Activated naive CD8-positive, alpha-beta T cell (primary cell): ENCODE data around the gene CMC2.

Experiments used
- H3K27ac Mint-ChIP-seq: one replicate; pipeline ENCODE4 v1.8.0; 2021; ENCODE audit warnings: mixed read lengths
- H3K27me3 Mint-ChIP-seq: one replicate; pipeline ENCODE4 v1.8.0; 2021; ENCODE audit warnings: mixed read lengths
- H3K36me3 Mint-ChIP-seq: one replicate; pipeline ENCODE4 v1.8.0; 2021; ENCODE audit warnings: mixed read lengths
- H3K4me1 Mint-ChIP-seq: one replicate; pipeline ENCODE4 v1.8.0; 2021; ENCODE audit warnings: low read depth, mixed read lengths
- H3K4me3 Mint-ChIP-seq: one replicate; pipeline ENCODE4 v1.8.0; 2021; ENCODE audit warnings: mild to moderate bottlenecking, mixed read lengths
- H3K9me3 Mint-ChIP-seq: one replicate; pipeline ENCODE4 v1.8.0; 2021; ENCODE audit warnings: low read depth, mixed read lengths

Gene CMC2

DNA sequence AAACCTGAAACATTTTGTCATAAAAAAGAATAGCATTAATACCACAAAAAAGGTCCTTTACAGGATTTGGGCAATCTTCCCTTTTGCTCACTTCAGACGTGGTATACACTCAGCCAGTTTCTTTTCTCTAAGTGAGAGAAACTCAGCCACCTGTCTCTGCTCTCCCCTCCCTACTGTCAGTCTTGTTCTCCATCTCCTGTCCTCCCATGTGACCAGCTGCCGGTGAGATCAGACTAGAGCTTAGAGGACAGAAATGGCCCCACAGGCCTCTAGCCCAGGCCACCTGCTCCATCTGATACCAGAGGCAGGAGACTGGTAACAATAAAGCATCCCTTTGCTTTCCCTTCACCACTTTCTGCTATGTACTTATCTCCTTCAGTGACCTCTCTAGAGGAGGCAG lies 34.9 kb downstream of the CMC2 start:
- no peaks in the 10 kb centered on the region for H3K9me3 Mint-ChIP-seq
- H3K27ac Mint-ChIP-seq: no peak overlapping the region
- no peaks in the 10 kb centered on the region for H3K4me1 Mint-ChIP-seq
- no peak overlapping the region for H3K4me3 Mint-ChIP-seq
- H3K27me3 Mint-ChIP-seq: no peaks in the 10 kb centered on the region
- peaks cover 11% of the 10 kb centered on the region for H3K36me3 Mint-ChIP-seq

DNA sequence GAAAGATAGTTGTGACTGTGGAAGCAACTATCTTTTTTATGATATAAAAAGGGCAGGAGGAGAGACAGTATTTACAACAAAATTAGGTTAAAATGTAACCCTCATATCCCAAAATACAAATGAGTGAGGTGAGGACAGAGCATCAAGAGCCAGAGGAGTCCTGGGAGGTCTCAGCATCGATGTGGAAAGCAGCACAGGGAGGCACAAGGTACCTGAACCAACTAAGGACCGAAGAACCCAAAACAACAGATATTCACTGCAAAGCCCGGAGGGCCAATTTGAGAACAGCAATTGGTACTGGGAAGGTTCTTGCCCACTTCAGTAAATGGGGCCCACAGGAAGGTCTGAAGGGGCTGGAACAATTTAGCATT lies 37.6 kb downstream of the CMC2 start:
- Mint-ChIP-seq H3K4me3 (no peak overlapping the region), H3K27ac (no peak overlapping the region), H3K4me1 (no peaks in the 10 kb centered on the region), H3K9me3 (no peaks in the 10 kb centered on the region), H3K36me3 (peaks cover 5% of the 10 kb centered on the region), H3K27me3 (no peaks in the 10 kb centered on the region)

DNA sequence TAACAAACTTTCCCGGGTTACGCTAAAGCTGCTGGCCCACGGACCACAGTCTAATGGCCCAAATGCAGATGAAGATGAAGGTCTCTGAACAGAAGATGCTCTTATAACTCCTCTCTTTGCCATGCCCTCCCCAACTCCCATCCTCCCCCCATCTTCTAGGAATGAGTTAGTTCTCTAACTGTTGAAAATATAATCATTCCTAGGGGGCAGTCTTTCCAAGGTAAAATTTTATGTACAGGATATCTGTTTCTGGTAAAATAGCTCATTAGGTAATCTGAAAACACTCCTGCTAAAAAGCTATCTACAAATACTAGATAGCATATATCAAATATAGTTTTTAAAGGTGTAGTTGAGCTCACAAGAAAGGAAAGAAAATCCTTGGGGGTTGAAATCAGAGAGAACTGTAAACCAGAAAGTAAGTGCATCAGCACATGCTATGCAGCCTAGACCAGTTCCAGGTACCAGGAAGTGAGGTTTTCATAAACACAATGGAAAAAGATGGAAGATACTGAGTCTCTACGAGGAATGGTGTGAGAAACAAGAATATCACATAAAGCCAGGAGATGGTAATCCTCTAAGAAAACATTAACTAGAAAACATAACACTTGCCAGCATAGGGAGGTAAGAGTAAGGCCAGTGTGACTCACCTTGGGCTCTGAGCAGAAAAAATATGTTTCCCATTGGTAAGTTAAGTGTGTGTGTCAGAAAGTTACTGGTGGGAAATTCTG lies 38.1 kb downstream of the CMC2 start:
- H3K27me3 Mint-ChIP-seq: no peaks in the 10 kb centered on the region
- H3K27ac Mint-ChIP-seq: no peak overlapping the region
- no peaks in the 10 kb centered on the region for H3K9me3 Mint-ChIP-seq
- H3K4me3 Mint-ChIP-seq: no peak overlapping the region
- H3K4me1 Mint-ChIP-seq: no peaks in the 10 kb centered on the region
- peaks cover 3% of the 10 kb centered on the region for H3K36me3 Mint-ChIP-seq

DNA sequence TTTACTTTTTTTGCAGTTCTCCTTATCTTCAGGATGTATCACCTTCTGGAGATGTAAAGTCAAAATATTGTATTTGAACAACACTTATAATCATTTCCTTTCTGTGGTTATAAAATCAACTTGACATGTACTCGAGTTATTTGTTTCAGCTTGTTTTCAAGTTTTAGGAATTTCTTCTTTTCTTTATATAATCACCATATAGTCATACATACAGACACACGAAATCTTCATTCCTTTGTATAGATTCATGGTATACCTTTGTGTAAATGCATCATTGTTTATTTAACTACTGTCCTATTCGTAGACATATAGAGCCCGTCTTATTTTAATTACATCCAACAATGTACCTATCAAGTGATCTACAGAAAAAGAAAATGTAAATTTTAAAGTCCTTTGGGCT lies 40.1 kb downstream of the CMC2 start:
- no peaks in the 10 kb centered on the region for H3K27me3 Mint-ChIP-seq
- H3K4me1 Mint-ChIP-seq: no peaks in the 10 kb centered on the region
- peaks cover 3% of the 10 kb centered on the region for H3K36me3 Mint-ChIP-seq
- no peak overlapping the region for H3K4me3 Mint-ChIP-seq
- no peaks in the 10 kb centered on the region for H3K9me3 Mint-ChIP-seq
- H3K27ac Mint-ChIP-seq: no peak overlapping the region

DNA sequence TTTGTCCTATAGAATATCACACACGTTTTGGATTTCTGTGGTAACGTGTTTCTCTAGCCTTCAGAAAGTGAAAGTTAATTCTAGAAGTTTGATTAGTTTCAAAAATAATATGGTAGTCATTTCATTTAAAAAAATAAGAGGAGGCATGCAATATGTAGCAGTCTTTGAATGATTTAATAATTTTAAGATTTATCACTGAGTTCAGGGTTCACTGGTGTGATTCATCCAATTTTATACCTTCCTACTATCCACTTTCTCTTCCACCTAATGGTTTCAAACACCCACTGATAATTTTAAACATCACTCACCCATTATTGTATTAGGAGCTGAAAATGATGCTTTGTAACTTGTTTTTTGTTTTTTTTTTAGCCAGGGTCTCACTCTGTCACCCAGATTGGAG lies 42.3 kb downstream of the CMC2 start:
- no peaks in the 10 kb centered on the region for H3K27me3 Mint-ChIP-seq
- peaks cover 13% of the 10 kb centered on the region for H3K9me3 Mint-ChIP-seq
- H3K36me3 Mint-ChIP-seq: peaks cover 12% of the 10 kb centered on the region
- no peak overlapping the region for H3K27ac Mint-ChIP-seq
- H3K4me3 Mint-ChIP-seq: no peak overlapping the region
- no peaks in the 10 kb centered on the region for H3K4me1 Mint-ChIP-seq

DNA sequence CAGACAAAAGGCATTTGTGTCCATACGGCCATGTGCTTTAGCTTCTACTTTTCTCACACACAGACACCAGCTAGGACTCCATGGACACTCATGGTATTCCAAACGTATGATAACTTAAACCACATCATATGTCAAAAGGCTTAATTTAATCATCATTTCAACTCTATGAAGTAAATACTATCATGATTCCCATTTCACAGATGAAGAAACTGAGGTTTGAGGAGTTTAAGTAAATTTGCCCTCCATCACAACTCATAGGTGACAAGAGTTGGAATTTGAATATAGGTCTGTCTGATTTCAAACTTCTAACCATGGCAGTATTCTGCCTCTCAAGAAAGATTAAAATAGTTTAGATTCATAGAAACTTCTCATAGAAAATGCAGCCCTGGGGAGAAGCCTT lies 43.8 kb downstream of the CMC2 start:
- Mint-ChIP-seq H3K27ac (no peak overlapping the region), H3K27me3 (no peaks in the 10 kb centered on the region), H3K4me1 (no peaks in the 10 kb centered on the region), H3K4me3 (no peak overlapping the region), H3K36me3 (peaks cover 22% of the 10 kb centered on the region), H3K9me3 (peaks cover 19% of the 10 kb centered on the region)

DNA sequence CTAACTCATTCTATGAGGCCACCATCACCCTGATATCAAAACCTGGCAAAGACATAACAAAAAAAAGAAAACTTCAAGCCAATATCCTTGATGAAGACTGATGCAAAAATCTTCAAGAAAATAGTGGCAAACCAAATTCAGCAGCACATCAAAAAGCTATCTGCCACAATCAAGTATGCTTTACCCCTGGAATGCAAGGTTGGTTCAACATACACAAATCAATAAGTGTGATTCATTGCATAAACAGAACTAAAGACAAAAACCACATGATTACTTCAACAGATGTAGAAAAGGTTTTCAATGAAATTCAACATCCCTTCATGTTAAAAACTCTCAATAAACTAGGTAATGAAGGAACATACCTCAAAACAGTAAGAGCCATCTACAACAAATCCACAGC lies 48.4 kb downstream of the CMC2 start:
- Mint-ChIP-seq H3K27ac (no peak overlapping the region), H3K36me3 (peaks cover 42% of the 10 kb centered on the region), H3K27me3 (no peaks in the 10 kb centered on the region), H3K4me1 (no peaks in the 10 kb centered on the region), H3K4me3 (no peak overlapping the region), H3K9me3 (peaks cover 43% of the 10 kb centered on the region)

DNA sequence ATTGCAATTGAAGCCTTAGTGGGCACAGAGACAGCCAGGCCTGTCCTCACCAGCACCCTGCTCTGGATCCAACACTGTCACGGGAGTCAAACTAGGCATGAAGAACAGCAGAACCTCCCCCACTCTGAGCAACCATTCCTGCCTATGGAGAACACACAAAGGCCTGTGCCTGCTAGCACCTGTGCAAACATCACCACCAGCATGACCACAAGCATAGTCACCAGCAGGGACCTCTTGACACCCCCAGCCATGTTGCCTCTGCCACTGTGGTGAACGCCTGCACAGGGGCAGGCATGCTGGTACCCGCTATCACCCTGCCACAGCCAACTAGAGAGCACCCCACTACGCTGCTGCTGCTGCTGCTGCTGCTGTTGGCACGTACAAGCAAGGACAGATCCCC lies 51.7 kb downstream of the CMC2 start:
- H3K4me3 Mint-ChIP-seq: no peak overlapping the region
- no peaks in the 10 kb centered on the region for H3K4me1 Mint-ChIP-seq
- H3K27ac Mint-ChIP-seq: no peak overlapping the region
- H3K36me3 Mint-ChIP-seq: peaks cover 35% of the 10 kb centered on the region
- H3K9me3 Mint-ChIP-seq: peaks cover 36% of the 10 kb centered on the region
- no peaks in the 10 kb centered on the region for H3K27me3 Mint-ChIP-seq

DNA sequence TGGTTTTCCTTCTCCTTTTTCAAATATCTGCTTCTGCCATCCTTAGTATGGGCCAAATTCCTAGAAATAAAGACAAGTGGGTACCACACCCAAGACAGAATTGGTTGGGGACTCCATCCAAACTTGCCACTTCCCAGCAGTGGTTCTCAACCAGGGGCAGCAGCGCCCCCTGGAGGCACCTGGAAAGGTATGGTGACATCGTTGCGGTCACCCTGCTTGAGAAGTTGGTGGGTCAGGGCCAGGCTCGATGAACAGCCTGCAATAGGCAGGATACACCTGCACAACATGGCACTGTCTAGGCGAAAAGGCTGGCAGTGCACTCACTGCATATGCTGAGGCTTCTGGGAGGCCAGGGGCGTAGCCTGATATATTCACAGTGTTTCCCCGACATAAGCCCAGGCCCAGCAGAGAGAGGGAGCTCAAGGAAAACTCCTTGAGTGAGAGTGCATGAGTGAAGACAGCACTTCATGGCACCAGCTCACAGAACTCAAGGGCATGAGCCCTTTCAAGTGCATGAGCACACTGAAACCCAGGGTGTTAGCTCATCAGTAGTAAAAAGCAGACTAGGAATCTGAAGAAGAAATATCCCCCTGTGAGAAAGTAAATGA lies 57.7 kb downstream of the CMC2 start:
- Mint-ChIP-seq H3K4me3 (no peak overlapping the region), H3K27ac (no peak overlapping the region), H3K4me1 (peaks cover 6% of the 10 kb centered on the region), H3K9me3 (no peaks in the 10 kb centered on the region), H3K27me3 (peaks cover 5% of the 10 kb centered on the region), H3K36me3 (peaks cover 2% of the 10 kb centered on the region)

DNA sequence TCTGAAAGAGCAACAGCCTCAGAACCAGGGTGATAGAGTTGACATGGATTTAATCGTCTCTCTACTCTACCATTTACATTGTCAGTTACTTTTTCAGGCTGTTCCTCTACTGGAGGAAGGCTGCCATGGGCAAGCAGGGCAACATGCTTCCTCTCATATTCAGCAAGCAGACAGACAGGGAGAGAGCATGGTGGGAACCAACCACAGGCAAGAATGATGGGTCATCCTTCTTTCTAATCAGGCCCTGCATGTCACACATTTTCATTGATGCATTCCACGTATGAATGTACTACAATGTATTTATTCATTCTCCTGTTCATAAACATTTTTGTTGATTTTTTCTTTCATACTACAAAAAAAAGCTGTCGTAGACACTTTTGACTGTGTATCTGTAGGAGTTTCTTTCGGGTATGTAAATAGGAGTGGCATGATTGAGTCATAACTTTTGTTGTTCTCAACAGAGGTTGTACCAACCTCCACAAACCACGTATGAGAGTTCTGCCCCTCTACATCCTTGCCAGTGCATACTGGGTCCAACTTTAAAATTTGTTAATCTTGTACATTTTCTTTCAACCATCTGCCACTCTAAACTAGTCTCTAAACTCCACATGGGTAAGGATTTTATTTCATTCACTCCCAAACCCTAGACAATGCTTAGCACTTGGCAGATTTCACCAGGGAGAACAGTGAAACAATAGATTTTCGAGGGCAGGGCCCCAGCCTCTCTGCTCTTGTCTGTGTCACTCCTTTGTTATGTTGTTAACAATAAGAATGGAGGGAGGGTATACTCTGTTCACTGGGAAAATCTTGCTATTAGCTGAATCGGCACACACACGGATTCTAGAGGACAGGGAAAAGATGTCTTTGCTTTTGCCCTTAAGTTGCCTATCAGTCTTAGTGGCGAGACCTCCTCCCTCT lies 58.7 kb downstream of the CMC2 start:
- Mint-ChIP-seq H3K4me1 (peaks cover 6% of the 10 kb centered on the region), H3K27ac (no peak overlapping the region), H3K9me3 (peaks cover 6% of the 10 kb centered on the region), H3K36me3 (peaks cover 2% of the 10 kb centered on the region), H3K27me3 (peaks cover 5% of the 10 kb centered on the region), H3K4me3 (no peak overlapping the region)

DNA sequence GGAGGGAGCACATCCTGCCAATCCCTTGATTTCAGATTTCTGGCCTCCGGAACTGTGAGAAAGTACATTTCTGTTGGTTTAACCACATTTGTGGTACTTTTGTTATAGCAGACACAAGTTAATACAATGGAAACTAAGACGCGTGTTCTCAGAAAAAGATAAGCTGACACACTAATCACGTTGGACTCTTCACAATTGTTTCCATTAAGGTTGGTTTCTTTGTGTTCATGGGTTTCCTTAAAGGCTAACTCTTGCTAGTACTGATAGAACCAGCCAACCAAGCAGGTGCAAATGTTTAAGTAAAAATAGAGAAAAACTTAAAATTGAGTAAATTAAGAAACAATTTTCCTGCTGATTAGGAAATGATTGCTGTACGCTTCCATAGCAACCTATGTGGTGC lies 59.4 kb downstream of the CMC2 start:
- H3K27ac Mint-ChIP-seq: no peak overlapping the region
- peaks cover 4% of the 10 kb centered on the region for H3K36me3 Mint-ChIP-seq
- peaks cover 9% of the 10 kb centered on the region for H3K9me3 Mint-ChIP-seq
- peaks cover 6% of the 10 kb centered on the region for H3K4me1 Mint-ChIP-seq
- H3K27me3 Mint-ChIP-seq: peaks cover 5% of the 10 kb centered on the region
- no peak overlapping the region for H3K4me3 Mint-ChIP-seq

DNA sequence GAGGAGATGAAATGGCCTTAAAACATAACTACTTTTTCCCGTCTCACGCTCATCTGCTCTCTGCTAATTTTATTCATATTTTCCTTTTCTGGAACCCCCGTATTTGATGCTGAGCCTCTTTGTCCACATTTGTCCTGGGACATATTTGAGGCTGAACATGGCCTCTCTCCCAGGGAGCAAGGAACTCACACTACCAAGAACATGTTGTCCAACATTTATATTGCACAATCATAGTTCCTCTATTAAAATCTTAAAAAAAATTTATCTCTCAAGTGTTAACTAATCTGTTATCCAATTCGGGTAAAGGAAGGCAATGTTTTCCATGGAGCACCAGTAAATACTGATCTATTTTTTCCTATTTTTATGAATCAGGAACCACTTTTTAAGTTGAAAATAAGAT lies 60.2 kb downstream of the CMC2 start:
- Mint-ChIP-seq H3K27me3 (peaks cover 5% of the 10 kb centered on the region), H3K27ac (no peak overlapping the region), H3K36me3 (peaks cover 4% of the 10 kb centered on the region), H3K9me3 (peaks cover 9% of the 10 kb centered on the region), H3K4me1 (peaks cover 6% of the 10 kb centered on the region), H3K4me3 (no peak overlapping the region)

DNA sequence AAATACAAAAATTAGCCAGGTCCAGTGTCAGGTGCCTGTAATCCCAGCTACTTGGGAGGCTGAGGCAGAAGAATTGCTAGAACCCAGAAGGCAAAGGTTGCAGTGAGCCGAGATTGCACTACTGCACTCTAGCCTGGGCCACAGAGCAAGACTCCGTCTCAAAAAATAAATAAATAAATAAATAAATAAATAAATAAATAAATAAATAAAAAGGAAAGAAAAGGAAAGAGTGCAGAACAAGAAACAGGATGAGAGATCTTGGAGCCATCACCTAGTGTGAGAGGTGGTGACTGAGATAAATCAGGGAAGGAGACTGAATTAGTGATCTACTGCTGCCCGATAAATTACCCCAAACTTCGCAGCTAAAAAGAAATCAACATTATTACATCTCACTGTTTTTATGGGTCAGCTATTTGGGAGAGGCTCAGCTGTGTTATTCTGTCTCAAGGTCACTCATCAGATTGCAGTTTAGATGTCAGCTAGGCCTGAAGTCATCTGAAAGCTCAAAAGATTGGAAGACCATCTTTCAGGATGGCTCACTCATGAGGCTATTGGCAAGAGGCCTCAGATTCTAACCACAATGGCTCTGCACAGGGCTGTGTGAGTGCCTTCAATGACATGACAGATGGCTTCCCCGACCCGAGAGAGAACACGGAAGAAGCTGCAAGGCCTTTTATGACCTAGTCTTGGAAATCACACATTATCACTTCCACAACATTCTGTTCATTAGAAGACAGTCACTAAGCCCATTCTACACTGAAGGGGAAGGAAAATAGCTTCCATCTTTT lies 66.4 kb downstream of the CMC2 start:
- H3K27ac Mint-ChIP-seq: no peak overlapping the region
- H3K9me3 Mint-ChIP-seq: peaks cover 9% of the 10 kb centered on the region
- peaks cover 4% of the 10 kb centered on the region for H3K36me3 Mint-ChIP-seq
- no peaks in the 10 kb centered on the region for H3K4me1 Mint-ChIP-seq
- no peak overlapping the region for H3K4me3 Mint-ChIP-seq
- no peaks in the 10 kb centered on the region for H3K27me3 Mint-ChIP-seq

DNA sequence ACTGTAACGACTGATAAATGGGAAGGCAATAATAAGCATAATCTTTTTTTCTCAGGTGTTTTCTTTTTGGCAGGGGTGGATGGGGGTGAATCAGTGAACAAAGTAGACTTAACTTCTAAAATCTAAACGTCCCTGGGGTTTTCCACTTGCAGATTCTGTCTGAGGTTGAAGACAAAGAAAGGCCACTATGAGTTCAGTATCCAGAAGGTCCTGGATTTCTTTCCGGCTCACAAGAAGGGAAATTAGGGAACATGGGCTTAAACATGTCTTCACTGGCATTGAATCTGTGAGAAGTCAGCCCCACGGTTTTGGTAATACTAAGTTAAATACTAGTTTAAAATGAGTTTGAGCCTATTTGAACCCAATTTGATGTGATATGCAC lies 67.8 kb downstream of the CMC2 start:
- H3K27me3 Mint-ChIP-seq: peaks cover 10% of the 10 kb centered on the region
- H3K4me3 Mint-ChIP-seq: no peak overlapping the region
- peaks cover 2% of the 10 kb centered on the region for H3K36me3 Mint-ChIP-seq

More for the DNA sequence above, 67.8 kb downstream of the CMC2 start:
- H3K4me1 Mint-ChIP-seq: no peaks in the 10 kb centered on the region
- H3K27ac Mint-ChIP-seq: no peak overlapping the region
- peaks cover 9% of the 10 kb centered on the region for H3K9me3 Mint-ChIP-seq
